GM10266 (cell line): ENCODE data around the gene TMEM258.

Experiments used
- DNase-seq: peaks from one replicate; pipeline ENCODE4 v3.0.0; 2012; ENCODE audit errors: extremely low spot score
- CTCF ChIP-seq: IDR thresholded peaks from 2 replicates; pipeline ENCODE4 v1.5.1; 2012; ENCODE audit warnings: mild to moderate bottlenecking, low read depth; ENCODE audit not compliant: control insufficient read depth, insufficient read depth; ENCODE audit errors: missing control alignments

The TMEM258 gene

GRCh38 chr11:61783717-61784505, 8.5 kb downstream of the TMEM258 start:
- no peak for DNase-seq
- no peak for TF ChIP-seq CTCF

GRCh38 chr11:61782841-61783240, 9.6 kb downstream of the TMEM258 start:
- no peak for TF ChIP-seq CTCF
- no peak for DNase-seq

GRCh38 chr11:61782299-61782698, 10.1 kb downstream of the TMEM258 start:
- TF ChIP-seq CTCF: no peak
- DNase-seq: no peak

- no peak for TF ChIP-seq CTCF
- no peak for DNase-seq
These were observed 10.8 kb downstream of the TMEM258 start for GRCh38 chr11:61781585-61781984.

GRCh38 chr11:61780581-61781162, 11.7 kb downstream of the TMEM258 start:
- no peak for TF ChIP-seq CTCF
- DNase-seq: no peak

- DNase-seq: no peak
- no peak for TF ChIP-seq CTCF
These were observed 12.5 kb downstream of the TMEM258 start for GRCh38 chr11:61779666-61780525.
